Putamen (tissue), 1 donor: Measurements from ENCODE around the gene YIPF7.

Source experiments
- DNase-seq: peaks from one replicate; pipeline ENCODE4 v3.0.0-alpha.2; 2016; ENCODE audit warnings: low spot score

The YIPF7 gene

GRCh38 chr4:44616621-44617020 is 34.8 kb downstream of the YIPF7 start:
- no peak for DNase-seq

- no peak for DNase-seq
These were observed 68.0 kb downstream of the YIPF7 start for GRCh38 chr4:44583393-44583792.

- DNase-seq: no peak
These were observed 71.2 kb downstream of the YIPF7 start for GRCh38 chr4:44580231-44580630.

GRCh38 chr4:44578954-44579353 is 72.5 kb downstream of the YIPF7 start:
- no peak for DNase-seq
